CD4-positive, alpha-beta T cell (primary cell): ENCODE measurements around the gene EMP1. TPM values are rescaled to one million over a fixed set of nuclear protein-coding genes. Genes with fewer than 3 reads are reported as not detected.

Source experiments
- ATAC-seq: fragments of 200-7000 bp; cut with Tn5 transposase; one replicate; pipeline ENCODE4 v1.10.0; 2022; ENCODE audit warnings: mild to moderate bottlenecking; ENCODE audit not compliant: poor library complexity
- CTCF ChIA-PET: fragments of 350-600 bp; sonication (Branson Sonifier 250); formaldehyde crosslinking; loops from one replicate; lab custom pipeline; 2021; ENCODE audit warnings: antibody characterized with exemption, inconsistent platforms; lab: Charles Lee
- POLR2A ChIA-PET: fragments of 350-600 bp; sonication (Branson Sonifier 250); formaldehyde crosslinking; loops from one replicate; lab custom pipeline; 2021; ENCODE audit warnings: antibody characterized with exemption, inconsistent platforms; lab: Charles Lee
- DNase-seq, 14 experiments: peaks; one replicate each; pipeline ENCODE4 v3.0.0-alpha.2; 2013 to 2020; ENCODE audit warnings: mixed read lengths in 2 of 14
- H3K27ac ChIP-seq, 2 donors: one replicate each; pipeline versions ENCODE4 v1.5.1 to v1.7.0; 2013; ENCODE audit warnings: low read length in 2 of 2, low read depth in 1 of 2, mild to moderate bottlenecking in 1 of 2
- H3K27me3 ChIP-seq, 2 experiments: 1 replicate in 1 of 2; 2 replicates in 1 of 2; pipeline versions ENCODE4 v1.6.1 to v1.7.0; 2013; ENCODE audit warnings: low read length in 2 of 2, control low read depth in 1 of 2, mild to moderate bottlenecking in 1 of 2, moderate library complexity in 1 of 2; ENCODE audit not compliant: insufficient read depth in 2 of 2, control insufficient read depth in 1 of 2
- H3K36me3 ChIP-seq: one replicate; pipeline ENCODE4 v1.6.1; 2013; ENCODE audit warnings: low read length, control low read depth; ENCODE audit not compliant: insufficient read depth
- H3K4me1 ChIP-seq: one replicate; pipeline ENCODE4 v1.6.1; 2013; ENCODE audit warnings: low read length, control low read depth; ENCODE audit not compliant: insufficient read depth
- H3K4me3 ChIP-seq: one replicate; pipeline ENCODE4 v1.5.1; 2013; ENCODE audit warnings: mild to moderate bottlenecking, low read length, moderate library complexity
- H3K9me3 ChIP-seq, 2 experiments: 1 replicate in 1 of 2; 2 replicates in 1 of 2; pipeline versions ENCODE4 v1.6.1 to v1.7.0; 2013; ENCODE audit warnings: low read length in 2 of 2, mild to moderate bottlenecking in 2 of 2, control low read depth in 1 of 2, moderate library complexity in 1 of 2; ENCODE audit not compliant: control insufficient read depth in 1 of 2, insufficient read depth in 1 of 2
- H3K27ac Mint-ChIP-seq: one replicate; pipeline ENCODE4 v1.8.0; 2020; ENCODE audit warnings: mixed read lengths
- H3K27me3 Mint-ChIP-seq: one replicate; pipeline ENCODE4 v1.8.0; 2021; ENCODE audit warnings: mixed read lengths
- H3K36me3 Mint-ChIP-seq: one replicate; pipeline ENCODE4 v1.8.0; 2021; ENCODE audit warnings: low read depth, mixed read lengths
- H3K4me1 Mint-ChIP-seq: one replicate; pipeline ENCODE4 v1.8.0; 2021; ENCODE audit warnings: low read depth, mixed read lengths
- H3K4me3 Mint-ChIP-seq: one replicate; pipeline ENCODE4 v1.8.0; 2020; ENCODE audit warnings: mild to moderate bottlenecking, mixed read lengths
- H3K9me3 Mint-ChIP-seq: one replicate; pipeline ENCODE4 v1.8.0; 2020; ENCODE audit warnings: mixed read lengths
- CTCF ChIP-seq: fragments of 200-600 bp; IDR thresholded peaks from one replicate; pipeline ENCODE4 v1.8.0; 2022; ENCODE audit warnings: antibody characterized with exemption, mild to moderate bottlenecking
- intact Hi-C, 2 experiments: fragments of 100-400 bp; cut with DNase I in 1 of 2; cut with micrococcal nuclease in 1 of 2; formaldehyde crosslinking; loops; one replicate each; pipeline versions ENCODE4 v1.15.1 to v1.9.0; 2023 to 2025; cut with DNase I, micrococcal nuclease
- total RNA-seq, 174 experiments: library from RNA in 2 of 174; stranded (reverse) in 2 of 174; gene quantifications; one replicate each; pipeline ENCODE4 v1.2.3 and lab custom pipeline; 2021 to 2026

Gene EMP1
- total RNA-seq, 2 experiments from 2014 or later, result 9.0 to 9.1 TPM

GRCh38 chr12:13190275-13190674 is 6.3 kb upstream of the EMP1 start:
- Histone ChIP-seq H3K4me1 (no peaks in the 10 kb centered on the region), H3K27ac (no peak overlapping the region), H3K4me3 (no peak overlapping the region), H3K27me3 (no peaks in the 10 kb centered on the region), H3K36me3 (no peaks in the 10 kb centered on the region), H3K9me3 (no peaks in the 10 kb centered on the region)
- H3K27ac Mint-ChIP-seq, result no peak overlapping the region
- no peaks in the 10 kb centered on the region for H3K36me3 Mint-ChIP-seq
- no peak for ATAC-seq
- no peak for DNase-seq
- TF ChIP-seq CTCF, result no peak
- ChIA-PET CTCF (no interaction called here), POLR2A (no interaction called here)
- no peaks in the 10 kb centered on the region for H3K9me3 Mint-ChIP-seq
- H3K27me3 Mint-ChIP-seq, result no peaks in the 10 kb centered on the region
- no peak overlapping the region for H3K4me3 Mint-ChIP-seq
- peaks cover 4% of the 10 kb centered on the region for H3K4me1 Mint-ChIP-seq
- intact Hi-C loops, result no loop called here

- intact Hi-C loops, result no loop called here
Observed at GRCh38 chr12:13192719-13193118, 3.8 kb upstream of the EMP1 start.

GRCh38 chr12:13193505-13194231 is 2.9 kb upstream of the EMP1 start:
- ATAC-seq (no peak), DNase-seq (no peak)
- no peak overlapping the region for H3K4me3 ChIP-seq
- TF ChIP-seq CTCF, result no peak
- no peak overlapping the region for H3K27ac ChIP-seq
- POLR2A ChIA-PET, result no interaction called here
- H3K27ac Mint-ChIP-seq, result no peak overlapping the region
- no peak overlapping the region for H3K4me3 Mint-ChIP-seq
- H3K9me3 Mint-ChIP-seq, result no peaks in the 10 kb centered on the region
- H3K4me1 ChIP-seq, result peaks cover 18% of the 10 kb centered on the region
- H3K36me3 ChIP-seq, result no peaks in the 10 kb centered on the region
- peaks cover 21% of the 10 kb centered on the region for H3K4me1 Mint-ChIP-seq
- H3K27me3 ChIP-seq, result no peaks in the 10 kb centered on the region
- H3K27me3 Mint-ChIP-seq, result no peaks in the 10 kb centered on the region
- intact Hi-C loops, result no loop called here
- CTCF ChIA-PET, result interaction anchor here (0.6 kb wide), 1 partner anchor 332 kb away, joined by 3 read pairs; no protein-coding TSS in a partner anchor
- no peaks in the 10 kb centered on the region for H3K36me3 Mint-ChIP-seq
- H3K9me3 ChIP-seq, result no peaks in the 10 kb centered on the region

More at GRCh38 chr12:13192719-13193118, 3.8 kb upstream of the EMP1 start:
- no peak overlapping the region for H3K27ac Mint-ChIP-seq
- no peaks in the 10 kb centered on the region for H3K36me3 Mint-ChIP-seq
- H3K27ac ChIP-seq, result no peak overlapping the region
- H3K27me3 ChIP-seq, result no peaks in the 10 kb centered on the region
- CTCF ChIA-PET, result interaction anchor here (0.7 kb wide), 1 partner anchor 68 kb away, joined by 4 read pairs; no protein-coding TSS in a partner anchor
- H3K9me3 Mint-ChIP-seq, result no peaks in the 10 kb centered on the region
- no peak overlapping the region for H3K4me3 ChIP-seq
- no peaks in the 10 kb centered on the region for H3K9me3 ChIP-seq
- H3K4me3 Mint-ChIP-seq, result no peak overlapping the region
- peaks cover 18% of the 10 kb centered on the region for H3K4me1 ChIP-seq
- peaks cover 21% of the 10 kb centered on the region for H3K4me1 Mint-ChIP-seq
- no peaks in the 10 kb centered on the region for H3K27me3 Mint-ChIP-seq
- no peak for DNase-seq
- H3K36me3 ChIP-seq, result no peaks in the 10 kb centered on the region
- ATAC-seq, result no peak
- no peak for TF ChIP-seq CTCF
- POLR2A ChIA-PET, result no interaction called here
